Gastrocnemius medialis (tissue), 4 donors: Measurements from ENCODE around the gene TRPC4. TPM values are rescaled to one million over a fixed set of nuclear protein-coding genes. Genes with fewer than 3 reads are reported as not detected.

Experiments used
- ATAC-seq, 2 donors: fragments of 150-250 bp; one replicate each; pipeline ENCODE4 v1.9.1; 2016
- DNase-seq, 2 donors: peaks; one replicate each; pipeline ENCODE4 v3.0.0-alpha.2; 2019
- H3K27ac ChIP-seq, 4 donors: fragments of 200-600 bp; sonication (generic); 1 replicate in 1 of 4; 2 replicates in 3 of 4; pipeline ENCODE4 v1.5.1; 2016 to 2018; ENCODE audit warnings: mild to moderate bottlenecking in 2 of 4, moderate library complexity in 1 of 4
- H3K27me3 ChIP-seq, 3 donors: fragments of 200-600 bp; sonication (generic) in 2 of 3; 1 replicate in 1 of 3; 2 replicates in 2 of 3; pipeline versions ENCODE4 v1.5.1 to v1.6.0; 2016 to 2019; ENCODE audit warnings: mild to moderate bottlenecking in 1 of 3, moderate library complexity in 1 of 3
- H3K36me3 ChIP-seq, 2 donors: fragments of 200-600 bp; sonication (generic) in 1 of 2; one replicate each; pipeline ENCODE4 v1.5.1; 2017 to 2018
- H3K4me1 ChIP-seq, 2 donors: fragments of 200-600 bp; sonication (generic) in 1 of 2; one replicate each; pipeline ENCODE4 v1.5.1; 2016 to 2017; ENCODE audit warnings: mild to moderate bottlenecking in 2 of 2
- H3K4me3 ChIP-seq, 4 donors: fragments of 200-600 bp; sonication (generic) in 3 of 4; 1 replicate in 1 of 4; 2 replicates in 3 of 4; pipeline ENCODE4 v1.5.1; 2016 to 2019; ENCODE audit warnings: mild to moderate bottlenecking in 2 of 4
- H3K9me3 ChIP-seq, 3 donors: fragments of 200-600 bp; sonication (generic) in 2 of 3; 1 replicate in 1 of 3; 2 replicates in 2 of 3; pipeline ENCODE4 v1.5.1; 2016 to 2019
- POLR2A ChIP-seq, 2 donors: fragments of 450-650 bp; IDR thresholded peaks; one replicate each; pipeline ENCODE4 v1.6.1; 2017; ENCODE audit warnings: antibody characterized with exemption in 2 of 2, mild to moderate bottlenecking in 2 of 2, moderate library complexity in 2 of 2
- in situ Hi-C, 4 donors: fragments of 200-750 bp; cut with MboI; loops; one replicate each; pipeline versions ENCODE4 v1.15.0 to v1.8.0; 2017; ENCODE audit warnings: low sequenced_read_pairs in 4 of 4
- intact Hi-C: fragments of 100-400 bp; cut with DNase I; formaldehyde crosslinking; loops from one replicate; pipeline ENCODE4 v1.15.1; 2023; ENCODE audit warnings: low total_unique reads
- total RNA-seq, 4 donors: library from RNA; depleted of rRNA; stranded (reverse); fragments of >200 nt; gene quantifications; one replicate each; pipeline versions ENCODE4 v1.1.0 to v1.2.3, GENCODE V29; 2016
- TF ChIP-seq, protein P1 (sequence below), 5 experiments: fragments of 450-650 bp in 3 of 5; fragments of 200-600 bp in 2 of 5; sonication (generic) in 2 of 5; IDR thresholded peaks in 4 of 5; conservative IDR thresholded peaks in 1 of 5; 1 replicate in 4 of 5; 2 replicates in 1 of 5; pipeline ENCODE4 v1.5.1; 2016 to 2019; ENCODE audit warnings: antibody characterized with exemption in 5 of 5, mild to moderate bottlenecking in 3 of 5, moderate library complexity in 3 of 5

The TRPC4 gene
- total RNA-seq, 4 donors from 2014 or later: 0.20 to 0.75 (median 0.27) TPM; not detected in 1

DNA sequence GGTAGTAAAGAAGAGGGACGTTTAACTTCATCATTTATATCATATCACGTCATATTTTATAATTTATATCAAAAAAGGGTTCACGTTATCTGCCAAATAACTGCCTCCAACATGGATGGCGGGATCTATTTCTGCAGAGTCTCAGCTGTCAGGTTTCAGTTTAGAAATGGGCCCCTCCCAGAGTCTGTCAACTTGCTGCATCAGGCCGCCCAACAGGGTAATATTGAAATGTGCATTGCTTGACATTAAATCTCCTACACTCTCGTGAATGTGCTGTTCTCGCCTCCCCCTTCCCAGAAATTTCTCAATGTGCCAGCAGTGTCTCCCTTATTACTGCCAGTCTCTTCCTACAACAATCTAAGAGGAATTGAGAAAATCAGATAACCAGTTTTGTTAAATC lies 96.9 kb downstream of the TRPC4 start:
- no peak for ATAC-seq
- no peak for DNase-seq
- intact Hi-C loops (no loop called here), in situ Hi-C loops (no loop called here)
- no peaks in the 10 kb centered on the region for H3K27me3 ChIP-seq
- H3K27ac ChIP-seq: no peak overlapping the region
- H3K4me3 ChIP-seq: no peak overlapping the region
- TF ChIP-seq, protein P1, sequence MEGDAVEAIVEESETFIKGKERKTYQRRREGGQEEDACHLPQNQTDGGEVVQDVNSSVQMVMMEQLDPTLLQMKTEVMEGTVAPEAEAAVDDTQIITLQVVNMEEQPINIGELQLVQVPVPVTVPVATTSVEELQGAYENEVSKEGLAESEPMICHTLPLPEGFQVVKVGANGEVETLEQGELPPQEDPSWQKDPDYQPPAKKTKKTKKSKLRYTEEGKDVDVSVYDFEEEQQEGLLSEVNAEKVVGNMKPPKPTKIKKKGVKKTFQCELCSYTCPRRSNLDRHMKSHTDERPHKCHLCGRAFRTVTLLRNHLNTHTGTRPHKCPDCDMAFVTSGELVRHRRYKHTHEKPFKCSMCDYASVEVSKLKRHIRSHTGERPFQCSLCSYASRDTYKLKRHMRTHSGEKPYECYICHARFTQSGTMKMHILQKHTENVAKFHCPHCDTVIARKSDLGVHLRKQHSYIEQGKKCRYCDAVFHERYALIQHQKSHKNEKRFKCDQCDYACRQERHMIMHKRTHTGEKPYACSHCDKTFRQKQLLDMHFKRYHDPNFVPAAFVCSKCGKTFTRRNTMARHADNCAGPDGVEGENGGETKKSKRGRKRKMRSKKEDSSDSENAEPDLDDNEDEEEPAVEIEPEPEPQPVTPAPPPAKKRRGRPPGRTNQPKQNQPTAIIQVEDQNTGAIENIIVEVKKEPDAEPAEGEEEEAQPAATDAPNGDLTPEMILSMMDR (IDR thresholded peaks at IDR 0.05 in 4 of 5, conservative IDR thresholded peaks at IDR 0.05 in 1 of 5): no peak
- TF ChIP-seq POLR2A (IDR thresholded peaks at IDR 0.05): no peak
- H3K4me1 ChIP-seq: no peaks in the 10 kb centered on the region
- no peaks in the 10 kb centered on the region for H3K36me3 ChIP-seq
- no peaks in the 10 kb centered on the region for H3K9me3 ChIP-seq

- intact Hi-C loops (no loop called here), in situ Hi-C loops (no loop called here)
- H3K9me3 ChIP-seq: no peaks in the 10 kb centered on the region
- DNase-seq (no peak), ATAC-seq (no peak)
- H3K27me3 ChIP-seq: no peaks in the 10 kb centered on the region
- no peaks in the 10 kb centered on the region for H3K4me1 ChIP-seq
- H3K4me3 ChIP-seq: no peak overlapping the region
- H3K36me3 ChIP-seq: no peaks in the 10 kb centered on the region
- no peak for TF ChIP-seq POLR2A (IDR thresholded peaks at IDR 0.05)
- TF ChIP-seq, protein P1 (IDR thresholded peaks at IDR 0.05 in 4 of 5, conservative IDR thresholded peaks at IDR 0.05 in 1 of 5): no peak
- H3K27ac ChIP-seq: no peak overlapping the region
These were observed 100.0 kb downstream of the TRPC4 start for GRCh38 chr13:37769545-37769944.

DNA sequence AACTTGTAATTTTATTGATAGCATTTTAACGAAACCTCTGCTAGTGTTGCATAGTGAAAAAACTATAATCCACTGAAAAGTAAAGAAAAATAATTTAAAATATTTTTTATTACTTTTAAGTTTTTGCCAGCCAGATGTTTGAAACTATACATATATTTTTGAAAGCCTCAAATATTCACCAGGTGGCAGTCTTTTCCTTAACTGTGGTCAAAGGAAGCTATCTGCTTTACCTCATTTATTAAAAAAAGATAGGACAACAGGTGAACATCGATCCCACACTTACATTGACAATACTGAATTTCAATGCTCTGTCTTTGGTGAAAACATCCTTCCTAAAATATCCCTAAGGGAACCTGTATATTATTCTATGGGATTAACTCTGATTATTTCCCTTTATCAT lies 100.5 kb downstream of the TRPC4 start:
- ATAC-seq: no peak
- Histone ChIP-seq H3K27ac (no peak overlapping the region), H3K4me3 (no peak overlapping the region), H3K9me3 (no peaks in the 10 kb centered on the region), H3K27me3 (no peaks in the 10 kb centered on the region), H3K4me1 (no peaks in the 10 kb centered on the region), H3K36me3 (no peaks in the 10 kb centered on the region)
- in situ Hi-C loops (no loop called here), intact Hi-C loops (no loop called here)
- no peak for DNase-seq
- TF ChIP-seq, protein P1 (IDR thresholded peaks at IDR 0.05 in 4 of 5, conservative IDR thresholded peaks at IDR 0.05 in 1 of 5): no peak
- TF ChIP-seq POLR2A (IDR thresholded peaks at IDR 0.05): no peak

- ATAC-seq (no peak), DNase-seq (no peak)
- no peak overlapping the region for H3K4me3 ChIP-seq
- in situ Hi-C loops (no loop called here), intact Hi-C loops (no loop called here)
- H3K36me3 ChIP-seq: no peaks in the 10 kb centered on the region
- no peak for TF ChIP-seq POLR2A (IDR thresholded peaks at IDR 0.05)
- TF ChIP-seq, protein P1 (IDR thresholded peaks at IDR 0.05 in 4 of 5, conservative IDR thresholded peaks at IDR 0.05 in 1 of 5): no peak
- no peak overlapping the region for H3K27ac ChIP-seq
- no peaks in the 10 kb centered on the region for H3K9me3 ChIP-seq
- H3K4me1 ChIP-seq: no peaks in the 10 kb centered on the region
- no peaks in the 10 kb centered on the region for H3K27me3 ChIP-seq
These were observed 103.1 kb downstream of the TRPC4 start for GRCh38 chr13:37766502-37766901.

GRCh38 chr13:37755349-37755748 lies 114.2 kb downstream of the TRPC4 start:
- no peak overlapping the region for H3K4me3 ChIP-seq
- no peaks in the 10 kb centered on the region for H3K36me3 ChIP-seq
- DNase-seq: no peak
- in situ Hi-C loops: no loop called here
- TF ChIP-seq, protein P1 (IDR thresholded peaks at IDR 0.05 in 4 of 5, conservative IDR thresholded peaks at IDR 0.05 in 1 of 5): no peak
- TF ChIP-seq POLR2A (IDR thresholded peaks at IDR 0.05): no peak
- no peaks in the 10 kb centered on the region for H3K4me1 ChIP-seq
- H3K27me3 ChIP-seq: no peaks in the 10 kb centered on the region
- no peak overlapping the region for H3K27ac ChIP-seq
- intact Hi-C loops: no loop called here
- H3K9me3 ChIP-seq: no peaks in the 10 kb centered on the region
- ATAC-seq: no peak
